WTC11 (cell line): Measurements from ENCODE around the gene EREG.

Experiments
- CREB1 ChIP-seq: sonication (generic); formaldehyde crosslinking; IDR thresholded peaks from 2 replicates; pipeline ENCODE4 v1.8.0; 2023; ENCODE audit warnings: mild to moderate bottlenecking, missing genetic modification reagents
- CTCF ChIP-seq: fragments of 200-600 bp; IDR thresholded peaks from 2 replicates; pipeline ENCODE4 v1.8.0; 2022; ENCODE audit warnings: antibody characterized with exemption
- FOXJ3 ChIP-seq: sonication (generic); formaldehyde crosslinking; IDR thresholded peaks from 2 replicates; pipeline ENCODE4 v1.9.0; 2021; ENCODE audit warnings: missing genetic modification reagents, mild to moderate bottlenecking, borderline replicate concordance
- JAZF1 ChIP-seq: fragments of 250-450 bp; sonication (Bioruptor Pico); IDR thresholded peaks from 2 replicates; pipeline ENCODE4 v1.9.0; 2021; ENCODE audit warnings: moderate library complexity, mild to moderate bottlenecking, inconsistent platforms
- MXD4 ChIP-seq: fragments of 250-450 bp; sonication (Bioruptor Pico); IDR thresholded peaks from 2 replicates; pipeline ENCODE4 v1.8.0; 2021; ENCODE audit warnings: mild to moderate bottlenecking, moderate library complexity, borderline replicate concordance
- NR3C1 ChIP-seq: sonication (generic); formaldehyde crosslinking; conservative IDR thresholded peaks from 2 replicates; pipeline ENCODE4 v1.8.1; 2023; ENCODE audit warnings: low read depth, mild to moderate bottlenecking, missing genetic modification reagents
- PRRX2 ChIP-seq: fragments of 250-450 bp; sonication (Bioruptor Pico); IDR thresholded peaks from 2 replicates; pipeline ENCODE4 v1.8.0; 2021; ENCODE audit warnings: mild to moderate bottlenecking
- TCF7 ChIP-seq: sonication (generic); formaldehyde crosslinking; IDR thresholded peaks from 2 replicates; pipeline ENCODE4 v1.8.0; 2022; ENCODE audit warnings: mild to moderate bottlenecking, low read depth, missing genetic modification reagents, moderate library complexity
- TF ChIP-seq, protein P1 (sequence below): sonication (generic); formaldehyde crosslinking; IDR thresholded peaks from 2 replicates; pipeline ENCODE4 v1.8.1; 2023; ENCODE audit warnings: mild to moderate bottlenecking, missing genetic modification reagents
- TF ChIP-seq, protein P2 (sequence below): sonication (generic); formaldehyde crosslinking; IDR thresholded peaks from 2 replicates; pipeline ENCODE4 v1.8.1; 2023; ENCODE audit warnings: mild to moderate bottlenecking, missing genetic modification reagents, moderate library complexity

DNA sequence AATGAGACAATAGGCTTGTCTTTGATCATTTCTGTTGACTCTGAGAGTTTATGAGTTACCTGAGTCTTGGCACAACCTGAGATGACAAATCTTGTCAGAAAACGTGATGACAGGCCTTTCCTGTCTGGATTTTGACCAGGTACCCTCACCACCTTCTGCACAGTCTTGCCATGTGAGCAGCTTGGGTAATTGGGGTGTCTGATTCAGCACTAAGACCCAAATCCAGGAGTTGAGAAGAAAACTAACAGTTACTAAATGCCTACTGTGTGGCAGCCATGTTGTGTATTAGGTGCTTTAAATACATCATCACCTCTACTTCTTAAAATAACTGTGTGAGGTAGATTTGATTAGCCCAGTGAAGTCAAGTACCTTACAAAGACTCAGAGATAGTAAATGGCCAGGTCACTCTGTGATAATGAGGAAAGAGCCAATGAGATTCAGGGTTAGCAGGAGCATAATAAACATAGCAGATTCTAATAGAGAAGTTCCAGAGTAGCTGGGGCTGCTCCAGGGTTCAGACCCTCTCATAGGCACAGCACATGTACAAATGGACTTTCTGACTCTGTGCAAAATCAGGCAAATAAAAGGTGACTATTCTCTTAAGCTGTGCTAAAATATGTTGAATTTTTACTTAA is 2.8 kb downstream of the EREG start:
- no peak for TF ChIP-seq CTCF
- no peak for TF ChIP-seq PRRX2
- TF ChIP-seq TCF7 (CRISPR knock-in tag), result no peak
- TF ChIP-seq JAZF1 (CRISPR knock-in tag), result no peak
- TF ChIP-seq MXD4 (CRISPR knock-in tag), result no peak
- no peak for TF ChIP-seq FOXJ3 (CRISPR knock-in tag)
- no peak for TF ChIP-seq CREB1
- TF ChIP-seq NR3C1 (CRISPR knock-in tag), result no peak
- TF ChIP-seq, protein P1, sequence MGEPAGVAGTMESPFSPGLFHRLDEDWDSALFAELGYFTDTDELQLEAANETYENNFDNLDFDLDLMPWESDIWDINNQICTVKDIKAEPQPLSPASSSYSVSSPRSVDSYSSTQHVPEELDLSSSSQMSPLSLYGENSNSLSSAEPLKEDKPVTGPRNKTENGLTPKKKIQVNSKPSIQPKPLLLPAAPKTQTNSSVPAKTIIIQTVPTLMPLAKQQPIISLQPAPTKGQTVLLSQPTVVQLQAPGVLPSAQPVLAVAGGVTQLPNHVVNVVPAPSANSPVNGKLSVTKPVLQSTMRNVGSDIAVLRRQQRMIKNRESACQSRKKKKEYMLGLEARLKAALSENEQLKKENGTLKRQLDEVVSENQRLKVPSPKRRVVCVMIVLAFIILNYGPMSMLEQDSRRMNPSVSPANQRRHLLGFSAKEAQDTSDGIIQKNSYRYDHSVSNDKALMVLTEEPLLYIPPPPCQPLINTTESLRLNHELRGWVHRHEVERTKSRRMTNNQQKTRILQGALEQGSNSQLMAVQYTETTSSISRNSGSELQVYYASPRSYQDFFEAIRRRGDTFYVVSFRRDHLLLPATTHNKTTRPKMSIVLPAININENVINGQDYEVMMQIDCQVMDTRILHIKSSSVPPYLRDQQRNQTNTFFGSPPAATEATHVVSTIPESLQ (CRISPR knock-in tag), result no peak
- TF ChIP-seq, protein P2, sequence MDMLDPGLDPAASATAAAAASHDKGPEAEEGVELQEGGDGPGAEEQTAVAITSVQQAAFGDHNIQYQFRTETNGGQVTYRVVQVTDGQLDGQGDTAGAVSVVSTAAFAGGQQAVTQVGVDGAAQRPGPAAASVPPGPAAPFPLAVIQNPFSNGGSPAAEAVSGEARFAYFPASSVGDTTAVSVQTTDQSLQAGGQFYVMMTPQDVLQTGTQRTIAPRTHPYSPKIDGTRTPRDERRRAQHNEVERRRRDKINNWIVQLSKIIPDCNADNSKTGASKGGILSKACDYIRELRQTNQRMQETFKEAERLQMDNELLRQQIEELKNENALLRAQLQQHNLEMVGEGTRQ (CRISPR knock-in tag), result no peak
